Left lung (tissue), 10 donors: ENCODE results near the gene ANKS3. TPM values are rescaled to one million over a fixed set of nuclear protein-coding genes. Genes with fewer than 3 reads are reported as not detected.

Source experiments
- ATAC-seq: fragments of 200-7000 bp; cut with Tn5 transposase; one replicate; pipeline ENCODE4 v1.9.1; 2020; ENCODE audit warnings: moderate library complexity
- DNase-seq, 4 donors: peaks; one replicate each; pipeline ENCODE4 v3.0.0-alpha.2; 2013 to 2020
- H3K27ac ChIP-seq, 2 donors: fragments of 200-600 bp; sonication (generic) in 1 of 2; one replicate each; pipeline versions ENCODE4 v1.5.0 to v1.8.0; 2020 to 2021
- H3K27me3 ChIP-seq, 2 donors: fragments of 200-600 bp; sonication (generic) in 1 of 2; one replicate each; pipeline versions ENCODE4 v1.5.0 to v1.8.0; 2020 to 2021
- H3K36me3 ChIP-seq, 2 donors: fragments of 200-600 bp; sonication (generic) in 1 of 2; one replicate each; pipeline versions ENCODE4 v1.5.0 to v1.8.0; 2020 to 2021
- H3K4me1 ChIP-seq, 2 donors: fragments of 200-600 bp; one replicate each; pipeline ENCODE4 v1.8.0; 2021
- H3K4me3 ChIP-seq, 2 donors: fragments of 200-600 bp; sonication (generic) in 1 of 2; one replicate each; pipeline versions ENCODE4 v1.5.0 to v1.8.0; 2020 to 2021; ENCODE audit warnings: mild to moderate bottlenecking in 1 of 2
- H3K9me3 ChIP-seq, 2 donors: fragments of 200-600 bp; sonication (generic) in 1 of 2; one replicate each; pipeline versions ENCODE4 v1.5.0 to v1.8.0; 2020 to 2021
- CTCF ChIP-seq, 2 donors: fragments of 200-600 bp; sonication (generic) in 1 of 2; IDR thresholded peaks; one replicate each; pipeline versions ENCODE4 v1.5.0 to v1.8.0; 2021; ENCODE audit warnings: antibody characterized with exemption in 2 of 2
- intact Hi-C, 2 donors: fragments of 100-400 bp; cut with DNase I; formaldehyde crosslinking; loops; one replicate each; pipeline versions ENCODE4 v1.11.2 to v1.14.2; 2022
- polyA plus RNA-seq, 6 donors: library from polyadenylated mRNA; unstranded; fragments of 120-200 nt; gene quantifications; one replicate each; pipeline ENCODE4 v1.2.1, GENCODE V29; 2013; ENCODE audit not compliant: insufficient read length in 6 of 6
- total RNA-seq, 2 donors: library from RNA; stranded (reverse); fragmentation: NEBNext Ultra II Directional; extraction: Animal tissue kit (Norgen Biotek cat#: 25700); gene quantifications; one replicate each; pipeline ENCODE4 v1.2.1, GENCODE V29; 2021
- donor health status: DM: no; HTN: yes; CAD: no.
- donor health status: DM: no; HTN: no; CAD: no.

Gene ANKS3
- total and polyA plus RNA-seq, 8 donors: 16.1 to 32.8 (median 26.7) TPM

GRCh38 chr16:4685776-4686496, 48.1 kb downstream of the ANKS3 start:
- intact Hi-C loops: no loop called here
- no peaks in the 10 kb centered on the region for H3K27me3 ChIP-seq

GRCh38 chr16:4685292-4685691, 48.8 kb downstream of the ANKS3 start:
- Histone ChIP-seq H3K4me3 (no peak overlapping the region), H3K36me3 (peaks cover 0 to 90% of the 10 kb centered on the region in 2 donors)

More at GRCh38 chr16:4685776-4686496, 48.1 kb downstream of the ANKS3 start:
- Histone ChIP-seq H3K36me3 (peaks cover 0 to 91% of the 10 kb centered on the region in 2 donors), H3K9me3 (no peaks in the 10 kb centered on the region), H3K4me3 (no peak overlapping the region), H3K27ac (no peak overlapping the region), H3K4me1 (peaks cover 0 to 34% of the 10 kb centered on the region in 2 donors)
- TF ChIP-seq CTCF (IDR thresholded peaks at IDR 0.05): no peak
- DNase-seq (peak in 1 of 4 donors; percentile 67), ATAC-seq (no peak)

DNA sequence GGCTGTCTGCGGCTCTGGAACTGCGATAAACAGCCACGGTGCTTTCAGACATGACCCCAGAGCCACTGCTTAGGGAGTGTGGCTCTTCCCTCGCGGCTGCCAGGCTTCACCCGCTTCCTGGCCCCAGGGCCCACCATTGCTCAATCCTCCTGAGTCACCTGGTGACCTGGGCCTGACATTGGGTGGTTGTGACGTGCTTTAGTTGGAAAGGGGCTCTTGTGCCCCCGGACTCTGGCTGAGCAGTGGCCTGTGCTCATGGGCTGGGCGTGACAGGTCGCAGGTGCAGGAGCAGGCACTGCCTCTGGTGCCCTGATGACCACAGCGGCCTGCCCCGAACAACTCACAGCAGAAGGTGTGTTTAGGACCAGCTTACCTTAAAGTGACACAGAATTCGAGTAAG, 49.3 kb downstream of the ANKS3 start:
- Histone ChIP-seq H3K4me1 (peaks cover under 1 to 32% of the 10 kb centered on the region in 2 donors), H3K9me3 (no peaks in the 10 kb centered on the region), H3K27ac (no peak overlapping the region), H3K27me3 (no peaks in the 10 kb centered on the region), H3K36me3 (peaks cover 0 to 84% of the 10 kb centered on the region in 2 donors), H3K4me3 (no peak overlapping the region)
- ATAC-seq (no peak), DNase-seq (peak in 1 of 4 donors; percentile 69)
- TF ChIP-seq CTCF (IDR thresholded peaks at IDR 0.05): no peak
- intact Hi-C loops: no loop called here

More at GRCh38 chr16:4685292-4685691, 48.8 kb downstream of the ANKS3 start:
- intact Hi-C loops: no loop called here
- no peaks in the 10 kb centered on the region for H3K9me3 ChIP-seq
- no peaks in the 10 kb centered on the region for H3K27me3 ChIP-seq
- no peak overlapping the region for H3K27ac ChIP-seq
- DNase-seq (peak in 1 of 4 donors; percentile 59), ATAC-seq (no peak)
- no peak for TF ChIP-seq CTCF (IDR thresholded peaks at IDR 0.05)
- H3K4me1 ChIP-seq: peaks cover 0 to 34% of the 10 kb centered on the region in 2 donors

DNA sequence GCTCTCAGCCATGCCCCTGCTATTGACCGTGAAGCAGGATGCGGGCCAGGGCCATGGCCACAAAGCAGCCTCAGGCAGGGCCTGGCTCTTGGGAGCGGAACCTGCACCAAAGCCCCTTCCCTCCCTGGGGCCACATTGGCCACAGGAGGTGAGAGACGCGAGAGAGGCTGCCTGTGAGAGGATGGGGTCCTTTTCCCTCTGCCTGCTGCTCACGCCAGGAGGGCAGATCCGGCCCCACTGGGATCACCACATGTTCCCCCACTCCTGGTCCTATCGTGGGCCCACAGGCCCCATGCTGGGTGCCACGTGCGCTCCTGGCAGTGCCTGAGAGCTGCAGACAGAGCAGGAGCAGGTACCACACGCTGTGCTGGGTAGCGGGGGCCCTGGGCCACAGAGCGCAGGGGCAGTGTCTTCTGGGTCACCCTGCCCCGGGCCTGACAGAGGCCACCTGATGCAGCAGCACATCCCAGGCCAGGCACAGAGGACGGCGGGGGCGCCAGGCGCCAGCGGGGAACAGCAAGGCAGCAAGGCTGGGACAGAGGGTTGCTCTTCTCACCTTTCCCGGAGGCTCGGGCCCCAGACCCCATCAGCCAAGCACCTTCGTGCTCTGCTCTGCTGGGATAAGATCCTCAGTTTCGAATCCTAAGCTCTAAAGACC, 49.9 kb downstream of the ANKS3 start:
- intact Hi-C loops: no loop called here
- Histone ChIP-seq H3K9me3 (no peaks in the 10 kb centered on the region), H3K4me3 (no peak overlapping the region), H3K4me1 (peaks cover 4 to 37% of the 10 kb centered on the region in 2 donors), H3K36me3 (peaks cover 0 to 79% of the 10 kb centered on the region in 2 donors), H3K27me3 (no peaks in the 10 kb centered on the region), H3K27ac (no peak overlapping the region)
- no peak for ATAC-seq
- peak in 1 of 4 donors; percentile 76 for DNase-seq
- no peak for TF ChIP-seq CTCF (IDR thresholded peaks at IDR 0.05)
